Stimulated activated CD8-positive, alpha-beta memory T cell treated with anti-CD3 and anti-CD28 coated beads, Interleukin-7, amount 100 ng/mL, for 48 hours (primary cell): Measurements from ENCODE around the gene KCND1.

Source experiments
- DNase-seq, 2 donors: peaks; one replicate each; pipeline ENCODE4 v3.0.0-alpha.2; 2020; ENCODE audit warnings: low read depth in 1 of 2; ENCODE audit errors: extremely low read depth in 1 of 2

The KCND1 gene

GRCh38 chrX:48975041-48975440, 3.4 kb upstream of the KCND1 start:
- no peak for DNase-seq

GRCh38 chrX:48974574-48974973, 2.9 kb upstream of the KCND1 start:
- no peak for DNase-seq

GRCh38 chrX:48974033-48974432, 2.4 kb upstream of the KCND1 start:
- DNase-seq: no peak

- no peak for DNase-seq
Measured at GRCh38 chrX:48972220-48973164, 848 bp upstream of the KCND1 start.

- DNase-seq: no peak
Measured at GRCh38 chrX:48969471-48969870, 2.2 kb downstream of the KCND1 start.

- DNase-seq: no peak
Measured at GRCh38 chrX:48968377-48968776, 3.3 kb downstream of the KCND1 start.

GRCh38 chrX:48966796-48967579, 4.7 kb downstream of the KCND1 start:
- no peak for DNase-seq

GRCh38 chrX:48965959-48966358, 5.7 kb downstream of the KCND1 start:
- DNase-seq: no peak

- DNase-seq: no peak
Measured at GRCh38 chrX:48961585-48962091, 10.0 kb downstream of the KCND1 start.

- no peak for DNase-seq
Measured at GRCh38 chrX:48960291-48960690, 11.4 kb downstream of the KCND1 start.

GRCh38 chrX:48958635-48959094, 13.0 kb downstream of the KCND1 start:
- no peak for DNase-seq

- peak; percentile 79 to 90 for DNase-seq
Measured at GRCh38 chrX:48957827-48958634, 13.6 kb downstream of the KCND1 start.

- DNase-seq: peak; percentile 57 to 58
Measured at GRCh38 chrX:48957477-48957826, 14.2 kb downstream of the KCND1 start, which contains the start of gene OTUD5. TSS of gene OTUD5 (minus strand) at chrX:48957607. CDS start at chrX:48957570, 37 bp downstream.

GRCh38 chrX:48956728-48957414, 14.8 kb downstream of the KCND1 start:
- no peak for DNase-seq

- DNase-seq: no peak
Measured at GRCh38 chrX:48948589-48948988, 23.1 kb downstream of the KCND1 start.

- no peak for DNase-seq
Measured at GRCh38 chrX:48945517-48946348, 25.9 kb downstream of the KCND1 start.

GRCh38 chrX:48942895-48943294, 28.7 kb downstream of the KCND1 start:
- no peak for DNase-seq

GRCh38 chrX:48940404-48940955, 31.2 kb downstream of the KCND1 start:
- no peak for DNase-seq
